Loucy (cell line): Measurements from ENCODE around the gene ABCA8.
"Not testable (repeated sequence)": the region's sequence is repeated elsewhere in the genome, so short reads cannot be mapped to it uniquely, and the experiment has no call there.

Source experiments
- H2AFZ ChIP-seq: fragments of 200-600 bp; sonication (generic); 2 replicates; pipeline ENCODE4 v1.6.0; 2016; ENCODE audit warnings: antibody characterized with exemption, mild to moderate bottlenecking, low read length, moderate library complexity
- H3F3A ChIP-seq: fragments of 200-600 bp; 2 replicates; pipeline ENCODE4 v1.6.0; 2016; ENCODE audit warnings: antibody characterized with exemption, low read depth, mild to moderate bottlenecking
- H3K27me3 ChIP-seq: fragments of 200-600 bp; sonication (generic); 2 replicates; pipeline ENCODE4 v1.6.1; 2014; ENCODE audit warnings: low read length, mild to moderate bottlenecking; ENCODE audit not compliant: insufficient read depth, poor library complexity, severe bottlenecking
- H3K36me3 ChIP-seq: fragments of 200-600 bp; sonication (generic); 2 replicates; pipeline ENCODE4 v1.6.1; 2016; ENCODE audit warnings: low read length; ENCODE audit not compliant: insufficient read depth
- H3K4me1 ChIP-seq: fragments of 200-600 bp; sonication (generic); 2 replicates; pipeline ENCODE4 v1.5.1; 2014; ENCODE audit warnings: low read length, mild to moderate bottlenecking; ENCODE audit not compliant: insufficient read depth, poor library complexity, severe bottlenecking
- H3K4me2 ChIP-seq: fragments of 200-600 bp; sonication (generic); 2 replicates; pipeline ENCODE4 v1.6.0; 2014; ENCODE audit warnings: antibody characterized with exemption, low read length, low read depth, mild to moderate bottlenecking; ENCODE audit not compliant: poor library complexity, severe bottlenecking
- H3K4me3 ChIP-seq: fragments of 200-600 bp; sonication (generic); 2 replicates; pipeline ENCODE4 v1.5.1; 2014; ENCODE audit warnings: low read length, mild to moderate bottlenecking, mixed read lengths; ENCODE audit not compliant: poor library complexity, severe bottlenecking
- H3K79me2 ChIP-seq: fragments of 200-600 bp; sonication (generic); 2 replicates; pipeline ENCODE4 v1.6.1; 2014; ENCODE audit warnings: low read length; ENCODE audit not compliant: insufficient read depth
- H3K9ac ChIP-seq: fragments of 200-600 bp; sonication (generic); 2 replicates; pipeline ENCODE4 v1.6.0; 2014; ENCODE audit warnings: mild to moderate bottlenecking, low read depth, low read length, moderate library complexity; ENCODE audit not compliant: poor library complexity, severe bottlenecking
- H3K9me2 ChIP-seq: fragments of 200-600 bp; sonication (generic); replicated peaks from 2 replicates; pipeline ENCODE4 v1.6.1; 2016; ENCODE audit warnings: low read depth, low read length, mixed read lengths
- H3K9me3 ChIP-seq: fragments of 200-600 bp; sonication (generic); 2 replicates; pipeline ENCODE4 v1.6.1; 2014; ENCODE audit warnings: mild to moderate bottlenecking, antibody characterized with exemption, low read length, low read depth; ENCODE audit not compliant: insufficient read depth
- H4K20me1 ChIP-seq: fragments of 200-600 bp; sonication (generic); 2 replicates; pipeline ENCODE4 v1.6.0; 2014; ENCODE audit warnings: antibody characterized with exemption, low read length, mild to moderate bottlenecking; ENCODE audit not compliant: insufficient read depth, poor library complexity, severe bottlenecking
- EZH2phosphoT487 ChIP-seq: fragments of 200-600 bp; IDR thresholded peaks from 2 replicates; pipeline ENCODE4 v1.6.1; 2018; ENCODE audit warnings: antibody characterized with exemption, mild to moderate bottlenecking, moderate library complexity, borderline replicate concordance
- TF ChIP-seq, protein P1 (sequence below): fragments of 200-600 bp; sonication (generic); conservative IDR thresholded peaks from 2 replicates; pipeline ENCODE4 v1.5.1; 2014; ENCODE audit warnings: mild to moderate bottlenecking, antibody characterized with exemption, low read length

ABCA8 gene

GRCh38 chr17:68961214-68961882, 6.2 kb upstream of the ABCA8 start:
- Histone ChIP-seq H4K20me1 (no peaks in the 10 kb centered on the region), H3K4me3 (no peak overlapping the region), H3K9me3 (no peaks in the 10 kb centered on the region), H3K4me1 (no peaks in the 10 kb centered on the region), H3K27me3 (no peaks in the 10 kb centered on the region), H3K9ac (no peak overlapping the region), H3K36me3 (no peaks in the 10 kb centered on the region), H3K79me2 (no peaks in the 10 kb centered on the region), H3F3A (no peaks in the 10 kb centered on the region), H3K9me2 (no peaks in the 10 kb centered on the region), H2AFZ (no peak overlapping the region), H3K4me2 (no peak overlapping the region)
- TF ChIP-seq, protein P1, sequence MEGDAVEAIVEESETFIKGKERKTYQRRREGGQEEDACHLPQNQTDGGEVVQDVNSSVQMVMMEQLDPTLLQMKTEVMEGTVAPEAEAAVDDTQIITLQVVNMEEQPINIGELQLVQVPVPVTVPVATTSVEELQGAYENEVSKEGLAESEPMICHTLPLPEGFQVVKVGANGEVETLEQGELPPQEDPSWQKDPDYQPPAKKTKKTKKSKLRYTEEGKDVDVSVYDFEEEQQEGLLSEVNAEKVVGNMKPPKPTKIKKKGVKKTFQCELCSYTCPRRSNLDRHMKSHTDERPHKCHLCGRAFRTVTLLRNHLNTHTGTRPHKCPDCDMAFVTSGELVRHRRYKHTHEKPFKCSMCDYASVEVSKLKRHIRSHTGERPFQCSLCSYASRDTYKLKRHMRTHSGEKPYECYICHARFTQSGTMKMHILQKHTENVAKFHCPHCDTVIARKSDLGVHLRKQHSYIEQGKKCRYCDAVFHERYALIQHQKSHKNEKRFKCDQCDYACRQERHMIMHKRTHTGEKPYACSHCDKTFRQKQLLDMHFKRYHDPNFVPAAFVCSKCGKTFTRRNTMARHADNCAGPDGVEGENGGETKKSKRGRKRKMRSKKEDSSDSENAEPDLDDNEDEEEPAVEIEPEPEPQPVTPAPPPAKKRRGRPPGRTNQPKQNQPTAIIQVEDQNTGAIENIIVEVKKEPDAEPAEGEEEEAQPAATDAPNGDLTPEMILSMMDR, result no peak
- no peak for TF ChIP-seq EZH2phosphoT487

- not testable (repeated sequence) for H3K79me2 ChIP-seq, H3K27me3 ChIP-seq, H3K9me2 ChIP-seq, H3K4me3 ChIP-seq, H4K20me1 ChIP-seq, H3K36me3 ChIP-seq, H3K4me2 ChIP-seq, H3K9ac ChIP-seq, H3F3A ChIP-seq, H3K9me3 ChIP-seq, H3K4me1 ChIP-seq, H2AFZ ChIP-seq
These were observed 3.9 kb upstream of the ABCA8 start for GRCh38 chr17:68959117-68959516.

GRCh38 chr17:68957944-68958343, 2.8 kb upstream of the ABCA8 start:
- no peaks in the 10 kb centered on the region for H3K9me3 ChIP-seq
- no peaks in the 10 kb centered on the region for H3K36me3 ChIP-seq
- H3K9me2 ChIP-seq, result no peaks in the 10 kb centered on the region
- H3K4me3 ChIP-seq, result no peak overlapping the region
- H4K20me1 ChIP-seq, result no peaks in the 10 kb centered on the region
- no peaks in the 10 kb centered on the region for H3K4me1 ChIP-seq
- H2AFZ ChIP-seq, result no peak overlapping the region
- TF ChIP-seq, protein P1, result no peak
- no peak for TF ChIP-seq EZH2phosphoT487
- no peak overlapping the region for H3K9ac ChIP-seq
- H3F3A ChIP-seq, result no peaks in the 10 kb centered on the region
- H3K27me3 ChIP-seq, result no peaks in the 10 kb centered on the region
- no peaks in the 10 kb centered on the region for H3K79me2 ChIP-seq
- H3K4me2 ChIP-seq, result no peak overlapping the region
